PC-3 (cell line): ENCODE measurements around the gene SYT6. TPM values are rescaled to one million over a fixed set of nuclear protein-coding genes. Genes with fewer than 3 reads are reported as not detected.

ENCODE experiments used
- ATAC-seq: fragments of 200-7000 bp; cut with Tn5 transposase; 2 replicates; pipeline ENCODE4 v1.9.1; 2020; ENCODE audit warnings: mild to moderate bottlenecking, moderate library complexity
- BruUV-seq: library from RNA; stranded (reverse); fragments of 400-500 nt; replicated peaks from 2 replicates; lab custom pipeline; 2021; lab: Mats Ljungman, UMichigan
- CTCF ChIA-PET: fragments of 300-600 bp; sonication (Branson Sonifier 250); formaldehyde crosslinking; loops from one replicate; lab custom pipeline; 2022; ENCODE audit warnings: antibody characterized with exemption; lab: Charles Lee
- POLR2A ChIA-PET: fragments of 300-600 bp; sonication (Branson Sonifier 250); formaldehyde crosslinking; loops from one replicate; lab custom pipeline; 2022; ENCODE audit warnings: antibody characterized with exemption; ENCODE audit not compliant: unreplicated experiment; lab: Charles Lee
- DNase-seq: peaks from one replicate; pipeline ENCODE4 v3.0.0-alpha.2; 2015
- H2AFZ ChIP-seq: fragments of 300-600 bp; sonication (generic); 2 replicates; pipeline ENCODE4 v1.6.0; 2016; ENCODE audit warnings: antibody characterized with exemption, low read length
- H3F3A ChIP-seq: fragments of 300-600 bp; sonication (generic); one replicate; pipeline ENCODE4 v1.6.0; 2017; ENCODE audit warnings: antibody characterized with exemption, low read length, control low read depth, mild to moderate bottlenecking; ENCODE audit not compliant: unreplicated experiment
- H3K27ac ChIP-seq: fragments of 300-600 bp; sonication (generic); 2 replicates; pipeline ENCODE4 v1.5.1; 2016; ENCODE audit warnings: mild to moderate bottlenecking, low read length
- H3K27me3 ChIP-seq: fragments of 300-600 bp; sonication (generic); 2 replicates; pipeline ENCODE4 v1.6.1; 2016; ENCODE audit warnings: low read length, mixed read lengths
- H3K36me3 ChIP-seq: fragments of 300-600 bp; sonication (generic); 2 replicates; pipeline ENCODE4 v1.6.1; 2016; ENCODE audit warnings: low read depth, mixed run types, low read length, mixed read lengths
- H3K4me1 ChIP-seq: fragments of 300-600 bp; sonication (generic); 2 replicates; pipeline ENCODE4 v1.5.1; 2016; ENCODE audit warnings: low read length; ENCODE audit not compliant: insufficient read depth
- H3K4me2 ChIP-seq: fragments of 300-600 bp; sonication (generic); 2 replicates; pipeline ENCODE4 v1.6.0; 2016; ENCODE audit warnings: low read length
- H3K4me3 ChIP-seq: fragments of 300-600 bp; sonication (generic); 2 replicates; pipeline ENCODE4 v1.5.1; 2016; ENCODE audit warnings: mild to moderate bottlenecking, low read length, mixed read lengths
- H3K79me2 ChIP-seq: fragments of 300-600 bp; sonication (generic); 2 replicates; pipeline ENCODE4 v1.6.1; 2017; ENCODE audit warnings: low read length, mixed read lengths
- H3K9ac ChIP-seq: fragments of 300-600 bp; sonication (generic); 2 replicates; pipeline ENCODE4 v1.6.0; 2016; ENCODE audit warnings: mild to moderate bottlenecking, low read length
- H3K9me2 ChIP-seq: fragments of 300-600 bp; sonication (generic); replicated peaks from 2 replicates; pipeline ENCODE4 v1.6.1; 2016; ENCODE audit warnings: mixed run types, low read length, mixed read lengths
- H3K9me3 ChIP-seq: fragments of 300-600 bp; sonication (generic); 2 replicates; pipeline ENCODE4 v1.6.1; 2016; ENCODE audit warnings: low read length, mixed read lengths
- H4K20me1 ChIP-seq: fragments of 300-600 bp; sonication (generic); 2 replicates; pipeline ENCODE4 v1.6.1; 2016; ENCODE audit warnings: low read length, mixed read lengths
- EZH2 ChIP-seq: fragments of 300-600 bp; sonication (generic); IDR thresholded peaks from one replicate; pipeline ENCODE4 v1.6.1; 2017; ENCODE audit warnings: antibody characterized with exemption, mild to moderate bottlenecking, low read length; ENCODE audit not compliant: unreplicated experiment
- EZH2phosphoT487 ChIP-seq: fragments of 300-600 bp; sonication (generic); IDR thresholded peaks from 2 replicates; pipeline ENCODE4 v1.6.1; 2018; ENCODE audit warnings: mild to moderate bottlenecking, antibody characterized with exemption, low read length, borderline replicate concordance
- intact Hi-C: fragments of 100-400 bp; cut with micrococcal nuclease; formaldehyde crosslinking; loops from 2 replicates; pipeline ENCODE4 v1.9.0; 2023
- total RNA-seq: library from RNA; depleted of rRNA; stranded (reverse); fragments of >200 nt; gene quantifications from 2 replicates; pipeline ENCODE4 v1.2.3, GENCODE V29; 2014
- TF ChIP-seq, protein P1 (sequence below): fragments of 300-600 bp; sonication (generic); conservative IDR thresholded peaks from 2 replicates; pipeline ENCODE4 v1.5.1; 2017; ENCODE audit warnings: antibody characterized with exemption, low read depth, mild to moderate bottlenecking, low read length

SYT6 gene
- total RNA-seq, 1 experiment from 2014 or later, result not detected

DNA sequence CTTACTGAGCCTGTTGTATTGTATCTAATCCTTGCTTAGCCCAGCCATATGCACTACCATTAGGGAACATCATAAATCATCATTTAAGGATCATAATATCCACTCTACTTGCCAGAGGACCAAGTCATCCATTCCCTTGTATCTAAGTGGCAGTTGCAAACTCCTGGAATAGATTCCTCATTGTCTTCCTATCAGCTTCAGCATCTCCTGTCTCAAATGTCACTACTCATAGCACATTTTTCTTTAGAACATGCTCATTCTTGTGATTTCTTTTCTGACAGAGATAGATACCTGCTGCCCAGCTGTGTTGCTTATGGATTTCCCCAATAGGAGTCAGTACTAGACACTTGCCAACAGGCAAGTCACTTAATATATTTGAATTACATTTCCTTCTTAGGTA is 90.1 kb downstream of the SYT6 start:
- Histone ChIP-seq H3K36me3 (no peaks in the 10 kb centered on the region), H3K4me1 (no peaks in the 10 kb centered on the region), H3F3A (no peaks in the 10 kb centered on the region), H3K27ac (no peak overlapping the region), H3K9ac (no peak overlapping the region), H3K9me3 (no peaks in the 10 kb centered on the region), H3K79me2 (no peaks in the 10 kb centered on the region), H3K4me2 (no peak overlapping the region), H3K4me3 (no peak overlapping the region), H3K9me2 (no peaks in the 10 kb centered on the region), H4K20me1 (no peaks in the 10 kb centered on the region), H3K27me3 (no peaks in the 10 kb centered on the region), H2AFZ (no peak overlapping the region)
- DNase-seq (no peak), ATAC-seq (no peak)
- BruUV-seq, result no TSS peak
- ChIA-PET CTCF (no interaction called here), POLR2A (no interaction called here)
- TF ChIP-seq, protein P1, sequence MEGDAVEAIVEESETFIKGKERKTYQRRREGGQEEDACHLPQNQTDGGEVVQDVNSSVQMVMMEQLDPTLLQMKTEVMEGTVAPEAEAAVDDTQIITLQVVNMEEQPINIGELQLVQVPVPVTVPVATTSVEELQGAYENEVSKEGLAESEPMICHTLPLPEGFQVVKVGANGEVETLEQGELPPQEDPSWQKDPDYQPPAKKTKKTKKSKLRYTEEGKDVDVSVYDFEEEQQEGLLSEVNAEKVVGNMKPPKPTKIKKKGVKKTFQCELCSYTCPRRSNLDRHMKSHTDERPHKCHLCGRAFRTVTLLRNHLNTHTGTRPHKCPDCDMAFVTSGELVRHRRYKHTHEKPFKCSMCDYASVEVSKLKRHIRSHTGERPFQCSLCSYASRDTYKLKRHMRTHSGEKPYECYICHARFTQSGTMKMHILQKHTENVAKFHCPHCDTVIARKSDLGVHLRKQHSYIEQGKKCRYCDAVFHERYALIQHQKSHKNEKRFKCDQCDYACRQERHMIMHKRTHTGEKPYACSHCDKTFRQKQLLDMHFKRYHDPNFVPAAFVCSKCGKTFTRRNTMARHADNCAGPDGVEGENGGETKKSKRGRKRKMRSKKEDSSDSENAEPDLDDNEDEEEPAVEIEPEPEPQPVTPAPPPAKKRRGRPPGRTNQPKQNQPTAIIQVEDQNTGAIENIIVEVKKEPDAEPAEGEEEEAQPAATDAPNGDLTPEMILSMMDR, result no peak
- TF ChIP-seq EZH2 (no peak), EZH2phosphoT487 (no peak)
- intact Hi-C loops, result no loop called here

DNA sequence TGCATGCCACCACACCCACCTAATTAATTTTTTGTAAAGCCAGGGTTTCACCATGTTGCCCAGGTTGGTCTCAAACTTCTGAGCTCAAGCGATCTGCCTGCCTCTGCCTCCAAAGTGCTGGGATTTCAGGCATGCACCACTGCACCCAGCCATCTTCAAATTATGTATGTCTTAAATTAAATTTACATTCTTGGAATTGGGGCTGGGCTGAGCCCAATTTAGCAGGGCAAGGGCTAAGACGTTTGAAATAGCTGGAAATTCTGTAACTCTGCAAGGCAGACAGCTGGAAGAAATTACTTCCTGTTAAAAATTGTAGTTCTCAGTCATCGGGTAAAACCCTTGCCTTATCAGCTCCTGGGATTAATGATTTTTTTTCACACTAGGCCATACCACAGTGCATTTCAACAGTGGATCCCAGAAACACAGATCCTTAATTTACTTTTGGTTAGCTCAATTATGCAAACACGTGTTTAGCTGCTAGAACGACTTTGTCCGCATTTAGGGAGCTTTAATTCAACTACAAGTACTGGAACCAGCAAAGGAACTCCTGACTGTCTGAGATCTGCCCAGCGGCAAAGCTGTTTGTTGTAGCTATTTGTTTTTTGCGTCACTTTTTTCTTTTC is 91.1 kb downstream of the SYT6 start:
- CTCF ChIA-PET, result no interaction called here

More for the DNA sequence above, 91.1 kb downstream of the SYT6 start:
- TF ChIP-seq EZH2phosphoT487 (no peak), EZH2 (no peak)
- TF ChIP-seq, protein P1, result no peak
- H3K27ac ChIP-seq, result no peak overlapping the region
- H4K20me1 ChIP-seq, result no peaks in the 10 kb centered on the region
- BruUV-seq, result no TSS peak
- no peak overlapping the region for H3K9ac ChIP-seq
- POLR2A ChIA-PET, result interaction anchor here (0.5 kb wide), 1 partner anchor 47 kb away, joined by 7 read pairs; no protein-coding TSS in a partner anchor
- no peaks in the 10 kb centered on the region for H3K36me3 ChIP-seq
- H3K9me3 ChIP-seq, result no peaks in the 10 kb centered on the region
- no peak overlapping the region for H3K4me3 ChIP-seq
- intact Hi-C loops, result no loop called here
- no peak for DNase-seq
- no peaks in the 10 kb centered on the region for H3K9me2 ChIP-seq
- no peak overlapping the region for H2AFZ ChIP-seq
- ATAC-seq, result no peak
- no peak overlapping the region for H3K4me2 ChIP-seq
- no peaks in the 10 kb centered on the region for H3F3A ChIP-seq
- no peaks in the 10 kb centered on the region for H3K79me2 ChIP-seq
- H3K4me1 ChIP-seq, result no peaks in the 10 kb centered on the region
- H3K27me3 ChIP-seq, result no peaks in the 10 kb centered on the region
